Thyroid gland (tissue), 4 donors: ENCODE measurements around the gene MKKS. TPM values are rescaled to one million over a fixed set of nuclear protein-coding genes. Genes with fewer than 3 reads are reported as not detected.

ENCODE experiments used
- DNase-seq, 2 donors: peaks; one replicate each; pipeline ENCODE4 v3.0.0-alpha.2; 2019
- H3K27ac ChIP-seq, 3 donors: fragments of 200-600 bp; sonication (generic); 1 replicate in 2 of 3; 2 replicates in 1 of 3; pipeline ENCODE4 v1.5.1; 2016 to 2019; ENCODE audit warnings: mild to moderate bottlenecking in 1 of 3, moderate library complexity in 1 of 3
- H3K27me3 ChIP-seq: fragments of 200-600 bp; sonication (generic); one replicate; pipeline ENCODE4 v1.5.1; 2019
- H3K36me3 ChIP-seq, 2 donors: fragments of 200-600 bp; sonication (generic); one replicate each; pipeline ENCODE4 v1.5.1; 2016 to 2019
- H3K4me1 ChIP-seq, 2 donors: fragments of 200-600 bp; sonication (generic); one replicate each; pipeline ENCODE4 v1.5.1; 2017 to 2019
- H3K4me3 ChIP-seq, 3 donors: fragments of 200-600 bp; sonication (generic); replicated peaks in 1 of 3; 1 replicate in 2 of 3; 2 replicates in 1 of 3; pipeline ENCODE4 v1.5.1; 2016; ENCODE audit warnings: mild to moderate bottlenecking in 1 of 3
- H3K9me3 ChIP-seq: fragments of 200-600 bp; sonication (generic); one replicate; pipeline ENCODE4 v1.5.1; 2017
- CTCF ChIP-seq, 6 experiments: fragments of 200-600 bp in 3 of 6; fragments of 450-650 bp in 3 of 6; sonication (generic) in 3 of 6; IDR thresholded peaks; one replicate each; pipeline ENCODE4 v1.5.1; 2016 to 2019; ENCODE audit warnings: antibody characterized with exemption in 6 of 6, mild to moderate bottlenecking in 2 of 6, inconsistent platforms in 1 of 6, moderate library complexity in 1 of 6
- POLR2A ChIP-seq, 2 donors: fragments of 450-650 bp; IDR thresholded peaks; one replicate each; pipeline ENCODE4 v1.6.1; 2017; ENCODE audit warnings: antibody characterized with exemption in 2 of 2, mild to moderate bottlenecking in 2 of 2, moderate library complexity in 1 of 2
- WGBS, 2 donors: methylation state at CpG; one replicate each; pipeline ENCODE4 v1.1.5; 2017; 5-methylcytosine and 5-hydroxymethylcytosine counted together
- intact Hi-C: fragments of 100-400 bp; cut with DNase I; formaldehyde crosslinking; loops from one replicate; pipeline ENCODE4 v1.15.1; 2023
- total RNA-seq, 4 donors: library from RNA; depleted of rRNA; stranded (reverse); fragments of >200 nt; gene quantifications; one replicate each; pipeline ENCODE4 v1.2.3, GENCODE V29; 2016

The MKKS gene
- total RNA-seq, 4 donors from 2014 or later: 19.3 to 27.8 (median 24.1) TPM

GRCh38 chr20:10352934-10353824 is 80.8 kb downstream of the MKKS start:
- H3K4me1 ChIP-seq: no peaks in the 10 kb centered on the region
- no peak overlapping the region for H3K4me3 ChIP-seq
- H3K36me3 ChIP-seq: no peaks in the 10 kb centered on the region
- no peaks in the 10 kb centered on the region for H3K9me3 ChIP-seq
- WGBS, 2 donors: 44 to 52% methylated on average over 6 of the region's 6 CpGs
- DNase-seq: no peak
- H3K27me3 ChIP-seq: no peaks in the 10 kb centered on the region
- TF ChIP-seq POLR2A (IDR thresholded peaks at IDR 0.05) (no peak), CTCF (IDR thresholded peaks at IDR 0.05) (no peak)
- no peak overlapping the region for H3K27ac ChIP-seq
- intact Hi-C loops: no loop called here

Other genes starting within 250 kb of the MKKS start
- gene SNAP25, start 215.4 kb downstream of the MKKS start, total RNA-seq: 1 to 10 TPM in 1 of 4 donors, under 1 TPM in 2, not detected in 1; 0.54 to 1.1 (median 0.67) TPM
- gene SLX4IP, start 1.1 kb upstream of the MKKS start, total RNA-seq: 1 to 10 TPM; 6.3 to 8.3 (median 7.4) TPM
- gene JAG1, start 239.8 kb upstream of the MKKS start, total RNA-seq: 10 to 100 TPM; 41.2 to 67.9 (median 46.2) TPM